ENCODE data around the gene HMGCLL1. TPM values are rescaled to one million over a fixed set of nuclear protein-coding genes. Genes with fewer than 3 reads are reported as not detected.

Gene HMGCLL1
- total RNA-seq, result 0.17 TPM in 1 of 3 replicates, not detected in the others
- long read RNA-seq, result 0 reads

DNA sequence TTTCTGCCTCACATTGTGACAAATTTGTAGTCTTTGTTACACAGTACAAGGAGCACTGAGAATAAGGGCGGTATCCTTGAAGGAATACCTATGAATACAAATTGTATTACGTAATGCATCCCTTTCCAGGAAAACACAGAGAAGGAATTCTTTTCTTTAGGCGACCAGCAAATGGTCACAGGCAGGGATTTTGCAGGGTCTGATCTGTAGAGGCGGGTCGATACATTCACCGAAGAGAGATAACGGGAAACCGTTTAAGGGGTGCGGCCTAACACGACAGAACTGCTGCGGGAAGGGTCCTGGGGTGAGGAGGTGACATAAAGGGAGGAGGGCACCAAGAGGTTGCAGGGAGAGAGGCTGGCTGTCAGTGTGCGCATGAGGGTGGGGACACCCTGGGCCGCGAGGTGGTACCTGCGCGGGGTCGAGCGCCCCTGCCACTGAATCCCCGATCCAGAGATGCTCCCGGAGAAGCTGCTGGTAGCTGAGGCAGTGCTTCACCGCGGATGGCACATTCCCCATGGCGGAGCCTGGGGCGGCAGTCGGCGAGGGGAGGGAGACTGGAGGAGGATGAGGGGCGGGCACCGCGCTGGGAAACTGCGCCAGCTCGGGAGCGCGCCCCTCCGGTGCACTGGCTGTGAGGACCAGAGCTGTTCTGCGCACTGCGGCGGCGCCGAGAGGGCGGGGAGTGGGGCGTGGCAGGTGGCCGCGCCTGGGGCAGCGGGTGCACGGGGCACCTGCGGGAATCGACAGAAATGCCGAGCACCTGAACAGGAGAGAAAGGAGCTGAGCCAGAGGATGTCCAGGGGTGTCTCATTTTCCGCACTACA, at the start of gene HMGCLL1:
TSS of gene HMGCLL1 (minus strand) at position 656 of the 827 bp plus-strand sequence. CDS start at position 519, 137 bp downstream.
- Mint-ChIP-seq H3K36me3 (ENCODE audit: low read depth) (no peaks in the 10 kb centered on the region), H3K9me3 (ENCODE audit: low read depth) (peaks cover under 1% of the 10 kb centered on the region), H3K27ac (ENCODE audit: unreplicated experiment) (no peak within 1 kb of the TSS), H3K27me3 (ENCODE audit: low read depth) (peaks cover 9% of the 10 kb centered on the region), H3K4me3 (ENCODE audit: unreplicated experiment) (peak within 1 kb of the TSS; percentile 78), H3K4me1 (ENCODE audit: low read depth) (peaks cover 11% of the 10 kb centered on the region)
- peak; percentile 73 for DNase-seq (ENCODE audit: low spot score)
- TF ChIP-seq, protein P1, sequence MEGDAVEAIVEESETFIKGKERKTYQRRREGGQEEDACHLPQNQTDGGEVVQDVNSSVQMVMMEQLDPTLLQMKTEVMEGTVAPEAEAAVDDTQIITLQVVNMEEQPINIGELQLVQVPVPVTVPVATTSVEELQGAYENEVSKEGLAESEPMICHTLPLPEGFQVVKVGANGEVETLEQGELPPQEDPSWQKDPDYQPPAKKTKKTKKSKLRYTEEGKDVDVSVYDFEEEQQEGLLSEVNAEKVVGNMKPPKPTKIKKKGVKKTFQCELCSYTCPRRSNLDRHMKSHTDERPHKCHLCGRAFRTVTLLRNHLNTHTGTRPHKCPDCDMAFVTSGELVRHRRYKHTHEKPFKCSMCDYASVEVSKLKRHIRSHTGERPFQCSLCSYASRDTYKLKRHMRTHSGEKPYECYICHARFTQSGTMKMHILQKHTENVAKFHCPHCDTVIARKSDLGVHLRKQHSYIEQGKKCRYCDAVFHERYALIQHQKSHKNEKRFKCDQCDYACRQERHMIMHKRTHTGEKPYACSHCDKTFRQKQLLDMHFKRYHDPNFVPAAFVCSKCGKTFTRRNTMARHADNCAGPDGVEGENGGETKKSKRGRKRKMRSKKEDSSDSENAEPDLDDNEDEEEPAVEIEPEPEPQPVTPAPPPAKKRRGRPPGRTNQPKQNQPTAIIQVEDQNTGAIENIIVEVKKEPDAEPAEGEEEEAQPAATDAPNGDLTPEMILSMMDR (IDR thresholded peaks at IDR 0.05), result no peak

DNA sequence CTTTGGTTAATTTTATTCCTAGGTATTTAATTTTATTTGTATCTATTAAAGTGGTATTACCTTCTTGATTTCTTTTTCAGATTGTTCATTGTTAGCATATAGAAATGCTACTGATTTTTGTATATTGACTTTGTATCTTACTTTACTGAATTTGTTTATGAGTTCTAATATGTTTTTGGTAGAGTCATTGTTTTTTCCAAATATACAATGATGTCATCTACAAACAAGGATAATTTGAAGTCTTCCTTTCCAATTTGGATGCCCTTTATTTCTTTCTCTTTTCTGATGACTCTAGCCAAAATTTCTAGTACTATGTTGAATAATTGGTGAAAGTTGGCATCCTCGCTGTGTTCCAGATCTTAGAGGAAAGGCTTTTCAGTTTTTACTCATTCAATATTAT, 43.0 kb upstream of the HMGCLL1 start:
- H3K4me3 Mint-ChIP-seq (ENCODE audit: unreplicated experiment), result no peak overlapping the region
- TF ChIP-seq, protein P1 (IDR thresholded peaks at IDR 0.05), result no peak
- no peaks in the 10 kb centered on the region for H3K36me3 Mint-ChIP-seq (ENCODE audit: low read depth)
- no peaks in the 10 kb centered on the region for H3K4me1 Mint-ChIP-seq (ENCODE audit: low read depth)
- H3K9me3 Mint-ChIP-seq (ENCODE audit: low read depth), result peaks cover 10% of the 10 kb centered on the region
- H3K27ac Mint-ChIP-seq (ENCODE audit: unreplicated experiment), result no peak overlapping the region
- no peak for DNase-seq (ENCODE audit: low spot score)
- H3K27me3 Mint-ChIP-seq (ENCODE audit: low read depth), result no peaks in the 10 kb centered on the region

DNA sequence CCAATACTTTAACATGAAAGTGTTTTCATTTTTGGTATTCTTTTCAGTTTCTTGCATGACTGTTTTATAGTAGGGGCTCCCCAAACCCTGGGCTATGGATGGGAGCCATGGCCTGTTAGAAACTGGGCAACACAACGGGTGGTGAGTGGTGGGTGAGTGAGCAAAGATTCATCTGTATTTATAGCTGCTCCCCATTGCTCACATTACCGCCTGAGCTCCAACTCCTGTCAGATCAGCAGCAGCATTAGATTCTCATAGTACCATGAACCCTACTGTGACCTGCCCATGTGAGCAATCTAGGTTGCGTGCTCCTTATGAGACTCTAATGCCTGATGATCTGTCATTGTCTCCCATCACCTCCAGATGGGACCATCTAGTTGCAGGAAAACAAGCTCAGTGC, 42.3 kb upstream of the HMGCLL1 start:
- no peak for DNase-seq (ENCODE audit: low spot score)
- H3K36me3 Mint-ChIP-seq (ENCODE audit: low read depth), result no peaks in the 10 kb centered on the region
- H3K4me1 Mint-ChIP-seq (ENCODE audit: low read depth), result no peaks in the 10 kb centered on the region
- TF ChIP-seq, protein P1 (IDR thresholded peaks at IDR 0.05), result no peak
- no peaks in the 10 kb centered on the region for H3K27me3 Mint-ChIP-seq (ENCODE audit: low read depth)
- no peak overlapping the region for H3K4me3 Mint-ChIP-seq (ENCODE audit: unreplicated experiment)
- no peak overlapping the region for H3K27ac Mint-ChIP-seq (ENCODE audit: unreplicated experiment)
- peaks cover 10% of the 10 kb centered on the region for H3K9me3 Mint-ChIP-seq (ENCODE audit: low read depth)

DNA sequence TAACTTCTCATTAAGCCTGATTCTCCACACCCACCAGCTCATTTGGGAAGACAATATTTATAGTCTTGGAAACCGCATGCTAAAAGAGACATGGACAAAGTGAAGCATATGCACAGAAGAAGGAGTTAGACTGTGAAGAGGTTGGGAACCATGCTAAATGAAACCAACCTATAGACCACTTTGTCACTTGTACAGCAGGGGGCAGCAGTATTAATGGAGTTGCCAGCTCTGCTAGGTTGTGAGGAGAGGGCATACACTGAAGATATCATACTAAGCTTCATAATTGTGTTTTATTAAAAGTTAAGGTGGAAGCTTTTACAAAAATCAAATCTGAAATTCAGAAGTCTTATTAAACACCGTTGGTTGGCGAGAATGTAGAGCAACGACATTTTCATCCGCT, 38.3 kb upstream of the HMGCLL1 start:
- no peak for DNase-seq (ENCODE audit: low spot score)
- Mint-ChIP-seq H3K4me1 (ENCODE audit: low read depth) (no peaks in the 10 kb centered on the region), H3K9me3 (ENCODE audit: low read depth) (peaks cover 16% of the 10 kb centered on the region), H3K36me3 (ENCODE audit: low read depth) (peaks cover 3% of the 10 kb centered on the region), H3K27me3 (ENCODE audit: low read depth) (no peaks in the 10 kb centered on the region), H3K27ac (ENCODE audit: unreplicated experiment) (no peak overlapping the region), H3K4me3 (ENCODE audit: unreplicated experiment) (no peak overlapping the region)
- TF ChIP-seq, protein P1 (IDR thresholded peaks at IDR 0.05), result peak; percentile 81

DNA sequence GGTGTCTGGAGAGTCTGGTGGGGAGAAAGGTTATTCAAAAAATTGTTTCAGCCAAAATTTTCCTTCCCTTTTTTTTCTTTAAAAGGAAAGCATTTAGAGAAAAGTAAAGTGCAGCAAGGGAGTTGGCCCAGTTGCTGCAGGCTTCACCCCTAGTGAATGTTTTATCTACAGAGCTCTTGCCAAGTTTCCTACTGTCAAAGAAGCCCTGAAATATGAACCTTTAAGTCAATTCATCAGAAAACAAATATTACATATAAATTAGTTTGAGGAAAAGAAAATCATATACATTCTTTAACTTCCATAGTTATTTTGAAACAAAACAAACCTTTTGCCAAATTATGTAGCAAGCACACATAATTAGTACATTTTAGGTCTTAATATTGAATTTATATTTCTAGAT, 25.0 kb upstream of the HMGCLL1 start:
- H3K4me3 Mint-ChIP-seq (ENCODE audit: unreplicated experiment), result no peak overlapping the region
- no peak for DNase-seq (ENCODE audit: low spot score)
- H3K27me3 Mint-ChIP-seq (ENCODE audit: low read depth), result no peaks in the 10 kb centered on the region
- no peak overlapping the region for H3K27ac Mint-ChIP-seq (ENCODE audit: unreplicated experiment)
- no peaks in the 10 kb centered on the region for H3K36me3 Mint-ChIP-seq (ENCODE audit: low read depth)
- peaks cover 12% of the 10 kb centered on the region for H3K4me1 Mint-ChIP-seq (ENCODE audit: low read depth)
- H3K9me3 Mint-ChIP-seq (ENCODE audit: low read depth), result no peaks in the 10 kb centered on the region
- TF ChIP-seq, protein P1 (IDR thresholded peaks at IDR 0.05), result no peak
